Measurements from ENCODE around the gene HUS1B. TPM values are rescaled to one million over a fixed set of nuclear protein-coding genes. Genes with fewer than 3 reads are reported as not detected.
A peak's percentile ranks its signal among the peaks of the same experiment; 100 is the strongest.

Gene HUS1B
- total and polyA plus RNA-seq, 2 donors (not counting 3 experiments of a cell fraction or from before 2014, with no cell fraction given): 0.25 to 1.2 TPM

DNA sequence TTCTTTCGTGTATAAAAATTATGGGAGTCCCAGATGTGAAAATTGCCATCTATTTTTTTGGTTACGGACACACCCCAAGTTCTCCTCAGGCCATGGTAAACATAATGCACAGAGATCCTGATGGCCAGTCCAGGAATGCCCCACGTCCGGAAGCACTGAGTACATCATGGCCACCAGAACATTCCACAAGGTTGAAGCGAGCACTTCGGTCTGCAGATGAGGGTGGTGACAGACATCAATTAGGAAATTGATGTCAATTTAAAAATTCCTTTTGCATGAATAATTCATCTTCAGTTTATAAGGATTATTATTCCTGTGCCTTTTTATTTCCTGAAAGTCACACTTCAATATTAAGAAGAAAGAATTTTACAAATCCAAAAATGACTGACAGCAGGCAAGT is 49.2 kb upstream of the HUS1B start:
- TF ChIP-seq, protein P1, sequence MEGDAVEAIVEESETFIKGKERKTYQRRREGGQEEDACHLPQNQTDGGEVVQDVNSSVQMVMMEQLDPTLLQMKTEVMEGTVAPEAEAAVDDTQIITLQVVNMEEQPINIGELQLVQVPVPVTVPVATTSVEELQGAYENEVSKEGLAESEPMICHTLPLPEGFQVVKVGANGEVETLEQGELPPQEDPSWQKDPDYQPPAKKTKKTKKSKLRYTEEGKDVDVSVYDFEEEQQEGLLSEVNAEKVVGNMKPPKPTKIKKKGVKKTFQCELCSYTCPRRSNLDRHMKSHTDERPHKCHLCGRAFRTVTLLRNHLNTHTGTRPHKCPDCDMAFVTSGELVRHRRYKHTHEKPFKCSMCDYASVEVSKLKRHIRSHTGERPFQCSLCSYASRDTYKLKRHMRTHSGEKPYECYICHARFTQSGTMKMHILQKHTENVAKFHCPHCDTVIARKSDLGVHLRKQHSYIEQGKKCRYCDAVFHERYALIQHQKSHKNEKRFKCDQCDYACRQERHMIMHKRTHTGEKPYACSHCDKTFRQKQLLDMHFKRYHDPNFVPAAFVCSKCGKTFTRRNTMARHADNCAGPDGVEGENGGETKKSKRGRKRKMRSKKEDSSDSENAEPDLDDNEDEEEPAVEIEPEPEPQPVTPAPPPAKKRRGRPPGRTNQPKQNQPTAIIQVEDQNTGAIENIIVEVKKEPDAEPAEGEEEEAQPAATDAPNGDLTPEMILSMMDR (IDR thresholded peaks at IDR 0.05; ENCODE audit: extremely low read depth in 1 of 2, insufficient read depth in 1 of 2, low read depth in 1 of 2, low read length in 2 of 2): no peak
- no peak for TF ChIP-seq GATA2 (IDR thresholded peaks at IDR 0.05; ENCODE audit: insufficient read depth, insufficient read length, low read depth, low read length)
- peak; percentile 67 for TF ChIP-seq JUN (IDR thresholded peaks at IDR 0.05; ENCODE audit: borderline replicate concordance, insufficient read depth, insufficient read length, low read depth)
- TF ChIP-seq MYC (IDR thresholded peaks at IDR 0.05; ENCODE audit: low read depth, low read length): no peak
- TF ChIP-seq POLR2AphosphoS5 (IDR thresholded peaks at IDR 0.05; ENCODE audit: insufficient read depth, low read depth, low read length): peak; percentile 90
- TF ChIP-seq MAX (IDR thresholded peaks at IDR 0.05; ENCODE audit: insufficient read depth, insufficient read length): no peak
- TF ChIP-seq EZH2 (IDR thresholded peaks at IDR 0.05; ENCODE audit: borderline replicate concordance, low read depth, low read length, severe bottlenecking): no peak
- no peak for TF ChIP-seq POLR2A (IDR thresholded peaks at IDR 0.05; ENCODE audit: low read depth, low read length)
- TF ChIP-seq FOS (IDR thresholded peaks at IDR 0.05; ENCODE audit: borderline replicate concordance, insufficient read depth, low read length): peak; percentile 25
- DNase-seq (ENCODE audit: low read depth, low spot score) (peak; percentile 44), FAIRE-seq (peak; percentile 72)
- CTCF ChIA-PET: interaction anchor here (0.9 to 3.4 kb wide), 4 partner anchors 16 to 113 kb away, joined by 3 to 17 read pairs (median 4); no protein-coding TSS in a partner anchor
- Histone ChIP-seq H3K4me3 (replicated peaks in 1 of 3; ENCODE audit: insufficient read depth in 1 of 3, low read depth in 1 of 3, low read length in 3 of 3) (no peak overlapping the region), H2AFZ (ENCODE audit: low read depth, low read length) (peak overlapping the region; percentile 8), H3K9me1 (replicated peaks; ENCODE audit: control insufficient read depth, extremely low read depth, insufficient read depth, low read length) (no peaks in the 10 kb centered on the region), H3K27me3 (ENCODE audit: control insufficient read depth in 2 of 2, insufficient read depth in 2 of 2, low read length in 2 of 2) (no peaks in the 10 kb centered on the region), H4K20me1 (replicated peaks; ENCODE audit: control insufficient read depth, extremely low read depth, insufficient read depth, low read length) (no peaks in the 10 kb centered on the region), H3K9ac (replicated peaks; ENCODE audit: extremely low read depth, insufficient read depth, low read length) (peak overlapping the region; percentile 17), H3K9me3 (replicated peaks; ENCODE audit: control insufficient read depth, insufficient read depth, low read length) (no peaks in the 10 kb centered on the region), H3K4me1 (ENCODE audit: control insufficient read depth, extremely low read depth, insufficient read depth, low read length) (peaks cover 81% of the 10 kb centered on the region), H3K36me3 (ENCODE audit: control insufficient read depth in 2 of 2, extremely low read depth in 1 of 2, insufficient read depth in 2 of 2, low read length in 2 of 2) (no peaks in the 10 kb centered on the region), H3K27ac (ENCODE audit: insufficient read depth, low read depth, low read length) (peak overlapping the region; percentile 80), H3K4me2 (ENCODE audit: insufficient read depth, low read length) (peak overlapping the region; percentile 31), H3K79me2 (ENCODE audit: control insufficient read depth, insufficient read depth, low read length) (no peaks in the 10 kb centered on the region)
- POLR2A ChIA-PET: no interaction called here
- dilution Hi-C loops (cut with MboI; ENCODE audit: extremely low pct_ligation_motif_present, low sequenced_read_pairs) (no loop called here), intact Hi-C loops (cut with micrococcal nuclease) (loop anchor here (1.0 to 5.0 kb wide), 3 partner anchors 13 to 906 kb away; partner anchors contain the start of gene EXOC2)
- BruUV-seq (replicated peaks): no TSS peak

Data from endothelial cell of umbilical vein (primary cell).